Stimulated activated memory B cell treated with anti-CD40 and anti-IgM and Interleukin-4, amounts not matched to agents 10 μg/mL and 1 μg/mL and 100 μg/mL, for 72 hours (primary cell): Measurements from ENCODE around the gene DNM3.
"Not testable (repeated sequence)": the region's sequence is repeated elsewhere in the genome, so short reads cannot be mapped to it uniquely, and the experiment has no call there.

ENCODE experiments used
- ATAC-seq: fragments of 150-1000 bp; cut with Tn5 transposase; 2 replicates; pipeline ENCODE4 v1.10.0; 2021
- H3K27ac Mint-ChIP-seq: one replicate; pipeline ENCODE4 v1.8.0; 2022; ENCODE audit warnings: mild to moderate bottlenecking, mixed read lengths
- H3K27me3 Mint-ChIP-seq: one replicate; pipeline ENCODE4 v1.8.0; 2022; ENCODE audit warnings: mixed read lengths
- H3K36me3 Mint-ChIP-seq: one replicate; pipeline ENCODE4 v1.8.0; 2022; ENCODE audit warnings: mixed read lengths
- H3K4me1 Mint-ChIP-seq: one replicate; pipeline ENCODE4 v1.8.0; 2022; ENCODE audit warnings: mixed read lengths
- H3K4me3 Mint-ChIP-seq: one replicate; pipeline ENCODE4 v1.8.0; 2022; ENCODE audit warnings: mild to moderate bottlenecking, moderate library complexity, mixed read lengths
- H3K9me3 Mint-ChIP-seq: one replicate; pipeline ENCODE4 v1.8.0; 2022; ENCODE audit warnings: mixed read lengths

Gene DNM3

GRCh38 chr1:171841050-171841910, at the start of gene DNM3:
Gene DNM3, plus strand, starts transcription at chr1:171841498. Its CDS starts 159 bp downstream, at chr1:171841657.
- Mint-ChIP-seq H3K9me3 (no peaks in the 10 kb centered on the region), H3K27ac (peak within 1 kb of the TSS; percentile 30), H3K27me3 (peaks cover 18% of the 10 kb centered on the region), H3K36me3 (no peaks in the 10 kb centered on the region), H3K4me1 (peaks cover 22% of the 10 kb centered on the region), H3K4me3 (peak within 1 kb of the TSS; percentile 85)
- peak; percentile 94 for ATAC-seq

GRCh38 chr1:171792656-171793369, 48.5 kb upstream of the DNM3 start:
- Mint-ChIP-seq H3K36me3 (peaks cover 88% of the 10 kb centered on the region), H3K27me3 (no peaks in the 10 kb centered on the region), H3K27ac (no peak overlapping the region), H3K4me1 (peaks cover 8% of the 10 kb centered on the region), H3K4me3 (no peak overlapping the region), H3K9me3 (no peaks in the 10 kb centered on the region)
- no peak for ATAC-seq

GRCh38 chr1:171793636-171794035, 47.7 kb upstream of the DNM3 start:
- Mint-ChIP-seq H3K27ac (peak overlapping the region; percentile 17), H3K36me3 (peaks cover 88% of the 10 kb centered on the region), H3K9me3 (no peaks in the 10 kb centered on the region), H3K4me1 (peaks cover 8% of the 10 kb centered on the region), H3K27me3 (no peaks in the 10 kb centered on the region), H3K4me3 (no peak overlapping the region)
- ATAC-seq = no peak

DNA sequence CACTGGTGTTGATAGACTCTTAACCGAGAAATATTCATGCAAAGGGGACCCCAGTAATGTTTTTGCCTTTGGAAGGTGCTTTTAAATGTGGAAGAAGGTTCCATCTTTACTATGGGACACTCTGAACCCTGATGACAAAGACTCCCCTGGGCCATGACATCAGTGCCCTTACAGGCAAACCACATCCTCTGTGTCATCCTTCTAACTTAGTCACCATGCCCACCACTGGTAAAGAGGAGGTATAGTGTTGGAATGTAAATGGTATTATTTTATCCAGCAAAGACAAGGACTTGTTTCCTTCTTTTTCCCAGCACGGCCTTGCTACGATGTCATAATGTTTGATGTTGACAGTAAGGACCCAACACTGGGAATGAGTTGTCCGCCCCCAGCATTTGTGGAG, 47.2 kb upstream of the DNM3 start:
- no peaks in the 10 kb centered on the region for H3K27me3 Mint-ChIP-seq
- peak; percentile 67 for ATAC-seq
- no peak overlapping the region for H3K4me3 Mint-ChIP-seq
- H3K27ac Mint-ChIP-seq = peak overlapping the region; percentile 17
- peaks cover 88% of the 10 kb centered on the region for H3K36me3 Mint-ChIP-seq
- no peaks in the 10 kb centered on the region for H3K9me3 Mint-ChIP-seq
- H3K4me1 Mint-ChIP-seq = peaks cover 8% of the 10 kb centered on the region

- H3K36me3 Mint-ChIP-seq = peaks cover 66% of the 10 kb centered on the region
- H3K4me1 Mint-ChIP-seq = peaks cover 11% of the 10 kb centered on the region
- no peak overlapping the region for H3K27ac Mint-ChIP-seq
- H3K9me3 Mint-ChIP-seq = no peaks in the 10 kb centered on the region
- no peaks in the 10 kb centered on the region for H3K27me3 Mint-ChIP-seq
- ATAC-seq = no peak
- no peak overlapping the region for H3K4me3 Mint-ChIP-seq
Observed at GRCh38 chr1:171796592-171796991, 44.7 kb upstream of the DNM3 start.

- Mint-ChIP-seq H3K4me1 (peaks cover 14% of the 10 kb centered on the region), H3K27ac (no peak overlapping the region)
Observed at GRCh38 chr1:171798311-171798710, 43.0 kb upstream of the DNM3 start.

DNA sequence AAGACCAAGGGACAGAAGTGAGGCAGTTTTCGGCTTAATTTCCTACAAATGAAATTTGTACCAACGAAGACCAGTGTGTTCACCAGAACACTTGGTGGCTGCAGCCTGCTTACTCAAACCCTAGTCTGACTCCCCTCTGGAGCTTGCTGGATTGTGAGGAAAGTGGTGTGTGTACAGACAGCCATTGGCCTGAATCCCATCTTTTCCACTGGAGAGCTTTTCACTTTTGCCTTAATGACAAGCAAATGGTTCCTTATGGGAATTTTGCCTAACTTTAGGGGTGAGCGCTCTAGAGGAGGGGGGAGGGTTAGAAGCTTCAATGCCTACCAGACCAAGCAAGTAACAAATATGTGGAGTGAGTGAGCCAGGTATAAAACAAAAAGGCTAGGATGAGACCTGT, 42.5 kb upstream of the DNM3 start:
- Mint-ChIP-seq H3K9me3 (no peaks in the 10 kb centered on the region), H3K4me1 (peaks cover 11% of the 10 kb centered on the region), H3K36me3 (peaks cover 57% of the 10 kb centered on the region), H3K27me3 (no peaks in the 10 kb centered on the region), H3K4me3 (no peak overlapping the region), H3K27ac (no peak overlapping the region)
- no peak for ATAC-seq

More at GRCh38 chr1:171798311-171798710, 43.0 kb upstream of the DNM3 start:
- Mint-ChIP-seq H3K4me3 (no peak overlapping the region), H3K27me3 (no peaks in the 10 kb centered on the region), H3K36me3 (peaks cover 56% of the 10 kb centered on the region), H3K9me3 (no peaks in the 10 kb centered on the region)
- no peak for ATAC-seq

DNA sequence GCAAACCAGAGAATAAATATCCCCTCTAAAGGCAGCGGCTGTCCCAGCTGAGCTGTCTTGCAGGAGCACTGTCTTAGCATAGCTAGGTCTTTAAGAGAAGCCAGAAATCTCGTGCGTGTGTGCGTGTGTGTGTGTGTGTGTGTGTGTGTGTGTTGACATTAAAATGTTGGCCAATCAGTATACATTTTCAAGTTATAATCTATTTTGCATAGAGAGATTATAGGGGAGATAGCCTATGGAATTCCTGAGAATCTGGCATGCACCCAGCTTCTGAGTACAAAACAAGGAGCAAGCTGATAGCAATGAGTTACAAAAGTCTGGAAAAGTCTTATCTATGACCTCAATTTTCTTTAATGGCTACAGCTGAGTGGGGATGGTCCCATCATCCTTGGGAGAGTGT, 42.1 kb upstream of the DNM3 start:
- no peak for ATAC-seq
- Mint-ChIP-seq H3K36me3 (peaks cover 53% of the 10 kb centered on the region), H3K27ac (no peak overlapping the region), H3K4me1 (peaks cover 7% of the 10 kb centered on the region), H3K9me3 (no peaks in the 10 kb centered on the region), H3K27me3 (no peaks in the 10 kb centered on the region), H3K4me3 (no peak overlapping the region)

DNA sequence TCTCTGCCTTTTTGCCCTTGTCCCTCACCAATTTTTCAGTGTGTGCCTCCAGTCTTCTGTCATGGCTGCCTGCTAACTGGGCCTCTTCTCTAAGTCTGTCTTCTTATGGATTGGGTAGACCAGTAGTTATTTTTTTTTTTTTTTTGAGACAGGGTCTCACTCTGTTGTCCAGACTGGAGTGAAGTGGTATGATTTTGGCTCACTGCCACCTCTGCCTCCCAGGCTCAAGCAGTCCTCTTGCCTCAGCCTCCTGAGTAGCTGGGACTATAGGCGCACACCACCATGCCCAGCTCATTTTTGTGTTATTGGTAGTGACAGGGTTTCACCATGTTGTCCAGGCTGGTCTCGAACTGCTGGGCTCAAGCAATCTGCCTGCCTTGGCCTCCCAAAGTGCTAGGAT, 41.6 kb upstream of the DNM3 start:
- H3K4me1 Mint-ChIP-seq, H3K4me3 Mint-ChIP-seq, H3K27ac Mint-ChIP-seq, H3K9me3 Mint-ChIP-seq, ATAC-seq, H3K27me3 Mint-ChIP-seq: not testable (repeated sequence)
- H3K36me3 Mint-ChIP-seq = peaks cover 48% of the 10 kb centered on the region

DNA sequence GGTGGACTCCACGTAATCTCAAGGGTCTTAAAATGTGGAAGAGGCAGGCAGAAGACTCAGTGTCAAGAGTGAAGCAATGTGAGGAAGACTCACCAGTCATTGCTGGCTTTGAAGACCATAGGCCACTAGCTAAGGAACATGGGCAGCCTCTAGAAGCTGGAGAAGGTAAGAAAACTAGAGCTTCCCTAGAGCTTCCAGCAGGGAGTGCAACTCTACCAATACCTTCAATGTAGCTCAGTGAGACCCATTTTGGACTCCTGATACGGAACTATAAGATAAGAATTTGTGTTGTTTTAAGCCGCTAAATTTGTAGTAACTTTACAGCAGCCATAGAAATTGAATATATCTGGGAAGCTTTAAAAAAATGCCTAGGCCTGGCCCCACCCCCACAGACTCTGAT, 41.0 kb upstream of the DNM3 start:
- Mint-ChIP-seq H3K9me3 (no peaks in the 10 kb centered on the region), H3K4me3 (no peak overlapping the region), H3K4me1 (peaks cover 7% of the 10 kb centered on the region), H3K27me3 (no peaks in the 10 kb centered on the region), H3K36me3 (peaks cover 41% of the 10 kb centered on the region), H3K27ac (no peak overlapping the region)
- no peak for ATAC-seq

- Mint-ChIP-seq H3K9me3 (no peaks in the 10 kb centered on the region), H3K4me1 (peaks cover 12% of the 10 kb centered on the region), H3K27ac (no peak overlapping the region), H3K36me3 (peaks cover 36% of the 10 kb centered on the region), H3K4me3 (no peak overlapping the region), H3K27me3 (no peaks in the 10 kb centered on the region)
- no peak for ATAC-seq
Observed at GRCh38 chr1:171800851-171801250, 40.4 kb upstream of the DNM3 start.

- Mint-ChIP-seq H3K4me3 (no peak overlapping the region), H3K27me3 (no peaks in the 10 kb centered on the region), H3K36me3 (peaks cover 30% of the 10 kb centered on the region), H3K4me1 (peaks cover 17% of the 10 kb centered on the region), H3K27ac (no peak overlapping the region), H3K9me3 (no peaks in the 10 kb centered on the region)
- ATAC-seq = no peak
Observed at GRCh38 chr1:171801487-171801891, 39.8 kb upstream of the DNM3 start.

DNA sequence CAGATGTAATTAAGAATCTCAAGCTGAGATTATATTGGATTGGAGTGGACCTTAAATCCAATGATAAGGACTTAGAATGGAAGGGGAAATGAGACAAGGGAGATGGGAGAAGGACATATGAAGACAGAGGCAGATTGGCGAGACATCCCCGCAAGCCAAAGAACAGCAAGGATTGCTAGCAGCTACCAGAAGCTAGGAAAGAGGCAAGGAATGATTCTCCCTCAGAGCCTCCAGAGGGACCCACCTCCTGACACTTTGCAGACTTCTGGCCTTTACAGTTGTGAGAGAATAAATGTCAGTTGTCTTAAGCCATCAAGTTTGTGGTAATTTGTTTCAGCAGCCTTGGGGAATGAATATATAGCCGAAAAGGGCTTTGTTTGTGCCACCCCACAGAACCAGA, 39.1 kb upstream of the DNM3 start:
- H3K9me3 Mint-ChIP-seq = no peaks in the 10 kb centered on the region
- peaks cover 22% of the 10 kb centered on the region for H3K4me1 Mint-ChIP-seq
- H3K27ac Mint-ChIP-seq = no peak overlapping the region
- H3K27me3 Mint-ChIP-seq = no peaks in the 10 kb centered on the region
- H3K36me3 Mint-ChIP-seq = peaks cover 22% of the 10 kb centered on the region
- no peak for ATAC-seq
- H3K4me3 Mint-ChIP-seq = no peak overlapping the region

DNA sequence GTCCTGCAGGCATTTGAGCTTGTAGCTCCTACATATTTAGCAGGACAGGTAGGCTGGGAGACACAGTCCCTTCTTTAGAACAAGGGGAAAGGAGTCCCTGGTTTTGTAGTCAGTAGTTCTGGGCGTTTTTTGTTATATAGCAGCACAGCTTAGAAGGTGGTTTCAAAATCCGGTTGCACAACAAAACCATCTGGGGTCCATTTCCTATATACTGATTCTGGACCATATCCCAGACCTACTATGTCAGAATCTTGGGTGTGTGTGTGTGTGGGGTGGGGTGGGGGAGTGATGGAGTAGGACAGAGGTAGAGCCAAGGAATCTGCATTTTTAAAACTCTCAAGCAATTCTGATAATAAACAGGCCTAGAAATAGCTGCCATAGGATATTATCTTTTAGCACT, 38.3 kb upstream of the DNM3 start:
- ATAC-seq = no peak
- Mint-ChIP-seq H3K27ac (no peak overlapping the region), H3K9me3 (no peaks in the 10 kb centered on the region), H3K4me3 (no peak overlapping the region), H3K36me3 (peaks cover 15% of the 10 kb centered on the region), H3K27me3 (no peaks in the 10 kb centered on the region), H3K4me1 (peaks cover 29% of the 10 kb centered on the region)

DNA sequence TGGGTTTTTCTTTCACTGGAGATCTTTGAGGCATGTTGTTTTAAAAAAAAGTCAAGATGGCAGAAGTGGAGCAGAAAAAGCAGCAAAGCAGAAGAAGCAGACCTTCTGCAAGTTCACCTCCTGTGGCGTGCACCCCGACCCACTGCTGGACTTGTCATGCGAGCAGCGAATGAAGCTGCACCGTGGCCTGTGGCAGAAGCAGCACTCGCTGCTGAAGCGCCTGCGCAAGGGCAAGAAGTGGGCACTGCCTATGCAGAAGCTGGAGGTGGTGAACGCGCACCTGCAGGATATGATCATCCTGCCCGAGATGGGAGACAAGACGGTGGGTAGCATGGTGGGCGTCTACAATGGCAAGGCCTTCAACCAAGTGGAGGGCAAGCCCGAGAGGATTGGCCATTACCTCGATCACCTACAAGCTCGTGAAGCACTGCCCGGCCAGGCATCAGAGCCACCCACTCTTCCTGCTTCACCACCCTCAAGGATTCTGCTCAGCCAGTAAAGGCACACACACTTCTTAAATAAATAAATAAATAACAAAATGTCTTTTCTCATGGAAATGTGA, 37.8 kb upstream of the DNM3 start:
- H3K4me1 Mint-ChIP-seq = peaks cover 30% of the 10 kb centered on the region
- H3K27me3 Mint-ChIP-seq = no peaks in the 10 kb centered on the region
- ATAC-seq = no peak
- no peak overlapping the region for H3K27ac Mint-ChIP-seq
- H3K4me3 Mint-ChIP-seq = no peak overlapping the region
- peaks cover 10% of the 10 kb centered on the region for H3K36me3 Mint-ChIP-seq
- no peaks in the 10 kb centered on the region for H3K9me3 Mint-ChIP-seq
